A172 (cell line): Measurements from ENCODE around the gene TMCO5A. TPM values are rescaled to one million over a fixed set of nuclear protein-coding genes. Genes with fewer than 3 reads are reported as not detected.
A peak's percentile ranks its signal among the peaks of the same experiment; 100 is the strongest.

Experiments used
- DNase-seq: peaks from one replicate; pipeline ENCODE4 v3.0.0-alpha.2; 2015; ENCODE audit warnings: low spot score
- total RNA-seq: library from RNA; depleted of rRNA; stranded (reverse); fragments of >200 nt; shearing (Covaris generic); gene quantifications from 2 replicates; pipeline ENCODE4 v1.2.3, GENCODE V29; 2014

The TMCO5A gene
- total RNA-seq, 1 experiment from 2014 or later: not detected

DNA sequence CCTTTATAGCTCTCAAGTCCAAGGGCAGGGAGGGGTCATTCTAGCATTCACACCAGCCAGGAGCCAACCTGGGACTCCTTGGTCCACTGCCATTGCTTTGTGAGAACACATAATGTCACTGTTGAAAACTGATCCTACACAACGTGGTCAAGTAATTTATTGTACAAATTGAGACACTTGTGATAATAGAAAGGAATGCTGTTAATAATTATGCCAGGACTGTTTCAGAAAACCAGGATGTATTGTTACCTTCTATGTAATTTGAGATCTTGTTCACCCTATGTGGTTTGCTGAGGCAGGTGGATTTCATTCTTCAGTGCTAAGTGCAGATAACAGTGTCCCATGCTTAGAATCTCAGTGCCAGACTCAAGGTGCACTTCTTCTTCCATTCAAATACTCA is 33.3 kb downstream of the TMCO5A start:
- no peak for DNase-seq

DNA sequence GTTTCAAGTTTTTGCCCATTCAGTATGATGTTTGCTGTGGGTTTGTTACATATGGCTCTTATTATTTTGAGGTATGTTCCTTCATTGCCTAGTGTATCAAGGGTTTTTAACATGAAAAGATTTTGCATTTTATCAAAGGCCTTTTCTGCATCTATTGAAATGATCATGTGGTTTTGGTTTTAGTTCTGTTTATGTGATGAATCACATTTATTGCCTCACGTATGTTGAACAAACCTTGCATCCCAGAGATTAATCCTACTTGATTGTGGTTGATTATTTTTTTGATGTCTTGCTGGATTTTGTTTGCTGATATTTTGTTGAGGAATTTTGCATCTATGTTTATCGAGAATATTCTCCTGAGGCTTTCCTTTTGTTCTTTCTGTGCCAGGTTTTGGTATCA is 39.4 kb downstream of the TMCO5A start:
- no peak for DNase-seq

DNA sequence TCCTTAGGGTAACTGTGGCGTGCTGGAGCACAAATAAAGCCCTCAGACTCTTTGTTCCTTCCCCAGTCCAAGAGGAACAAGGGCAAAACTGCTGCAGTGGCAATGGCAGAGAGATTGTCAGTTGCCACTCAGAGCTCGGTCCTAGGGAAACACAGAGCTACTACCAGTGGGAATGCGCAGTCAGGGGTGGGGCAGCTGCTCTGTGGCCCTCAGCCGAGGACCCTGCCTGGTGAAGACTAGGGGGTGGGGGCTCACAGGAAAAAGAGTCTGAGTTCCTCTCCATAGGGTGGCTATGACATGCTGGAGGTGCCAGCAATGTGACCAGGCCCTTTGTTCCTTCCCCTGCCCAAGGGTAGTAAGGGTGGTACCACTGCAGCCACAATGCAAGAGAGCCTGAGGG is 43.8 kb downstream of the TMCO5A start:
- DNase-seq: no peak

DNA sequence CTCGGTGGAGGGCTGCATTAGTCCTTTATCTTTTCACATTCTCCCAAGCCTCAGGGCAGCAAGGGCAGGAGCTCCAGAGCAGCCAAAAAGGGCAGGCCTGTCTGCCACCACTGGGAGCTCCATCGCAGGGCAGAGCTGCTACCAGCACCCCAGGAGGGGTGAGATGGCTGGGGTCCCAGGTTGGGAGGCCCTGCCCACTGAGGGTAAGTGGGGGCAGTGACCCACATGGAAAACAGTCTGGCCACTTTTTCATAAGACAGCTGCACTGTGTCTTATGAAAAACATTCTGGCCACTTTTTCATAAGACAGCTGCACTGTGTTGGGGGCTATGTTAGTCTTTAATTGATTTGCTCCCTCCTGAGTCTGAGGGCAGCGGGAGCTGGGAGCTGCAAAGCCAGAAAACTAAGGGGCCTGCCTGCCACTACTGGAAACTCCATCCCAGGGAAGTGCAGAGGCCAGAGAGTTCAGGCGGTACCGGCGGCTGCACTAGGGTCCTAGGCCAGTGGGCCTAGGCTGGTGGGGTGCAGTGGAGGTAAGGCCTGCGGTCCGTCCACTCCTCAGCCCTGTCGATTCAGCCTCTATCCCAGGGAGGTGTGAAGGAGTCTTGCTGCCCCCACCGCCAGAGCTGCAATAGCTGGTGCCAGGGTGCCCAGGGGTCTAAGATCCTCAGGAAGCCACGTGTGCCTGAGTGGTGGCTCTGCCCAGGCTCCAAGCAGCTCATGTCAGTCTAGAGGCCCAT is 45.4 kb downstream of the TMCO5A start:
- DNase-seq: no peak

DNA sequence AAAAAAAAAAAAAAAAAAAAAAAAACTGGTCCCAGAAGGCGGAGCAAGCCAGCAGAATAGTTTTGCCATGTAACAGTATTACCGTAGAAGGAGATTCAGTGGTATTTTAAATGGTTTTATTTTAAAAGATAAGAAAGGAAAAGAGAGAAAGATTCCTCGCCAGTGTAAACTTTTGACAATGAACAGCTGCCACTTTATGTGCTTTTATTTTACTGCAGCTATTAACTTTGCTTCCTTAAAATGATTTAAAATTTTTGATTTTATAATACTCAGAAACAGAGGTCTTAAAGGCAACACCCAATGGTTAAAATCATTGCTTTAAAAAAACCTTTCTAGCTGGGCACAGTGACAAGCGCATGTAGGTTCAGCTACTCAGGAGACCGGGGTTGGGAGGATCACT is 46.8 kb downstream of the TMCO5A start:
- no peak for DNase-seq

DNA sequence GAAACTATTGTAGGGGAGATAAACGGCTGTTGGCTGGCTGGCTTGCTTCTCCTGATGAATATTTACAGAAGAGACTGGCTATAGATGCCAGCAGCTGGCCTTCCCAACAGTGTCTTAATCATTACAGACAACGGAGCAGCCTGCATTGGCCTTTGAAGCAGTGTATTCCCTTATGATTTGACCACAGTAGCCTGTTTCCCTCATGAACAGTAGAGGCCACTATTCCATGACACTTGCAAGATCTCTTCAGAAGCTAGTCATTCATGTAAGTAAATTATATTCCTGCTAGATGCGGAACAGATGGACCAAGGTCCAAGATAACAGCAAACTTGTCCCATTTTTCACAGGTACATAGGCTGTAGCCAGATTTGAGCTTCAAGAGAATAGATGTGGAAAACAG is 47.3 kb downstream of the TMCO5A start:
- peak; percentile 30 for DNase-seq

DNA sequence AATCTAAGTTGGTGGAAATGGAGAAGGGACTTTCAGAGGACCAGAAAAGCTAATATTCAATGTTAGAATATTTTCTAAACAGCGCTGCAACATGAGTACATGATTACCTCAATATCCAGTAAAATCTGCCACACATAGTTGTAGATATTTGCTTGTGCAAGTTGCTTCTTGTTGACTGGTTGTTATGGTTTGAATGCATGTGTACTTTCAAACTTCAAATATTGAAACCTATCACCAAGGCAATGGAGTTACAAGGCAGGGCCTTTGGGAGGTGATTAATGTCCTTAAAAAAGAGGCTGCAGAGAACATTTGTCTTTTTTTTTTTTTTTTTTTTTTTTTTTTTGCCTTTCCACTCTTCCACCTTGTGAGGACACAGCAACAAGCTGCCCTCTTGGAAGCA is 49.9 kb downstream of the TMCO5A start:
- DNase-seq: no peak

DNA sequence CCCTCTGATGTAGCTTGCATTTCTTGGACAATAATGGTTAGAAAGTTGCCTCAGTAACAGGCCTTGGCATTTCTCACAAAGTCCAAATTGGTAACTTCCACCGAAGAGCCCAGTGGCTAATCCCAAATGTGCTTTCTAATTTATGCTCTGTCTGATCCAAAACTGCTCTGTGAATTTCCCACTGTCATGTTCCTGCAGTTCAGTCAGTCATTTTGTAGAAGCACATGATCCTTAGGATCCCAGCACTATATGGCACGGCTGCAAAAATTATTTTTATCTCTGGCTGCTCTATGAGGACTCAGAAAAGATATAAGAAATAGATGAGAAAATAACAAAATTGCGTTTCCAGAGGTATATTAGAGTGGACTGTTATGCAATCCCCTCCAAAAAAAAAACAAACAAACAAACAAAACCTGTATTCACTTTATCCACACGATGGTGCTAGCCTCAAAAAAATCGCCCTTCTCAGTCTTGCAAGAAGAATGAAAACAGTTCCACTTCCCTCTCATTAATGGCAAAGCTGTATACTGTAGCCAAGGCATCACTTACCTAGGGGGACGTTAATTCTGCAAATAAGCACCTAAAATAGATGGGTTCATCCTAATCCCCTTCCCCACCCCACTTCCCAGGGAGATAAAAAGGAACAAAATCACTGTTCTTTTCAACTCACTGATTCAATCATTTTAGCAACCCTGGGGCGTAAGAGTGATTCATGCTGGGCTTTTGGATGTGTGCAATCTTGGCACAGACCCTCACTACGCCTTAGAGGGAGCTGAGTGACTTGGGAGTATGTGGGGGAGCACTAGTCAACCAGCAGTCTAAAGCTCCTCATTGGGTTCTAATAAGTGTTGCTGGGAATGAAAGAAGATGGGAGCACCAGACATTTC is 61.3 kb downstream of the TMCO5A start:
- DNase-seq: peak; percentile 37
